ENCODE results near the gene IL13RA1.

DNA sequence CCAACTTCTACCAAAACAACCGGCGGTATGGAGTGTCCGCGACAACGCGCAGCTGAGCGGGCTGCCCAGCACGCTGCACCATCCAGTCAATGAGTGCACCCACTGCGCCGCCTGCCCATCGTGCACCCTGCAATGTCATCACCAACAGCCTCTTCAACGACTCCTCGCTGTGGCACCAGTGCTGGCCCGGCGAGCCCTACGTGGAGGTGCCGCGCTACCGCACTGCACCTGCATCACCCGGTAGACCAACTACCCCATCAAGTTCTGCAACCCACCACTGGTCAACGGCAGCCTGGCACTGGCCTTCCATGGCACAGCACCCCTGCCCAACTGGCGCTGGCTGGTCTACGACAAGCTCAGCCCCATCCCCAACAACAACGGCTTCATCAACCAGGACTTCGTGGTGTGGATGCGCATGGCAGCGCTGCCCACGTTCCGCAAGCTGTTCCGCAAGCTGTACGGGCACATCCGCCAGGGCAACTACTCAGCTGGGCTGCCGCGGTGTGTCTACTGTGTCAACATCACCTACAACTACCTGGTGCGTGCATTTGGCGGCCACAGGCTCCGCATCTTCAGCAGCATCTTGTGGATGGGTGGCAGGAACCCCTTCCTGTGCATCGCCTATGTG lies 42.8 kb downstream of the IL13RA1 start:
- no peak for TF ChIP-seq CTCF (IDR thresholded peaks at IDR 0.05)
- TF ChIP-seq POLR2A (IDR thresholded peaks at IDR 0.05) = no peak

All from body of pancreas (tissue), 4 donors.